Loucy (cell line): Measurements from ENCODE around the gene EDARADD.

Experiments
- H2AFZ ChIP-seq: fragments of 200-600 bp; sonication (generic); 2 replicates; pipeline ENCODE4 v1.6.0; 2016; ENCODE audit warnings: antibody characterized with exemption, mild to moderate bottlenecking, low read length, moderate library complexity
- H3F3A ChIP-seq: fragments of 200-600 bp; 2 replicates; pipeline ENCODE4 v1.6.0; 2016; ENCODE audit warnings: antibody characterized with exemption, low read depth, mild to moderate bottlenecking
- H3K27me3 ChIP-seq: fragments of 200-600 bp; sonication (generic); 2 replicates; pipeline ENCODE4 v1.6.1; 2014; ENCODE audit warnings: low read length, mild to moderate bottlenecking; ENCODE audit not compliant: insufficient read depth, poor library complexity, severe bottlenecking
- H3K36me3 ChIP-seq: fragments of 200-600 bp; sonication (generic); 2 replicates; pipeline ENCODE4 v1.6.1; 2016; ENCODE audit warnings: low read length; ENCODE audit not compliant: insufficient read depth
- H3K4me1 ChIP-seq: fragments of 200-600 bp; sonication (generic); 2 replicates; pipeline ENCODE4 v1.5.1; 2014; ENCODE audit warnings: low read length, mild to moderate bottlenecking; ENCODE audit not compliant: insufficient read depth, poor library complexity, severe bottlenecking
- H3K4me2 ChIP-seq: fragments of 200-600 bp; sonication (generic); 2 replicates; pipeline ENCODE4 v1.6.0; 2014; ENCODE audit warnings: antibody characterized with exemption, low read length, low read depth, mild to moderate bottlenecking; ENCODE audit not compliant: poor library complexity, severe bottlenecking
- H3K4me3 ChIP-seq: fragments of 200-600 bp; sonication (generic); 2 replicates; pipeline ENCODE4 v1.5.1; 2014; ENCODE audit warnings: low read length, mild to moderate bottlenecking, mixed read lengths; ENCODE audit not compliant: poor library complexity, severe bottlenecking
- H3K79me2 ChIP-seq: fragments of 200-600 bp; sonication (generic); 2 replicates; pipeline ENCODE4 v1.6.1; 2014; ENCODE audit warnings: low read length; ENCODE audit not compliant: insufficient read depth
- H3K9ac ChIP-seq: fragments of 200-600 bp; sonication (generic); 2 replicates; pipeline ENCODE4 v1.6.0; 2014; ENCODE audit warnings: mild to moderate bottlenecking, low read depth, low read length, moderate library complexity; ENCODE audit not compliant: poor library complexity, severe bottlenecking
- H3K9me2 ChIP-seq: fragments of 200-600 bp; sonication (generic); replicated peaks from 2 replicates; pipeline ENCODE4 v1.6.1; 2016; ENCODE audit warnings: low read depth, low read length, mixed read lengths
- H3K9me3 ChIP-seq: fragments of 200-600 bp; sonication (generic); 2 replicates; pipeline ENCODE4 v1.6.1; 2014; ENCODE audit warnings: mild to moderate bottlenecking, antibody characterized with exemption, low read length, low read depth; ENCODE audit not compliant: insufficient read depth
- H4K20me1 ChIP-seq: fragments of 200-600 bp; sonication (generic); 2 replicates; pipeline ENCODE4 v1.6.0; 2014; ENCODE audit warnings: antibody characterized with exemption, low read length, mild to moderate bottlenecking; ENCODE audit not compliant: insufficient read depth, poor library complexity, severe bottlenecking
- CTCF ChIP-seq: fragments of 200-600 bp; sonication (generic); conservative IDR thresholded peaks from 2 replicates; pipeline ENCODE4 v1.5.1; 2014; ENCODE audit warnings: mild to moderate bottlenecking, antibody characterized with exemption, low read length
- EZH2phosphoT487 ChIP-seq: fragments of 200-600 bp; IDR thresholded peaks from 2 replicates; pipeline ENCODE4 v1.6.1; 2018; ENCODE audit warnings: antibody characterized with exemption, mild to moderate bottlenecking, moderate library complexity, borderline replicate concordance

Gene EDARADD

GRCh38 chr1:236465959-236466303 lies 71.8 kb downstream of the EDARADD start:
- Histone ChIP-seq H3K27me3 (no peaks in the 10 kb centered on the region), H3K4me2 (peak overlapping the region; percentile 22), H3K36me3 (no peaks in the 10 kb centered on the region), H3K4me1 (no peaks in the 10 kb centered on the region), H4K20me1 (no peaks in the 10 kb centered on the region), H3K9me3 (no peaks in the 10 kb centered on the region), H3K79me2 (no peaks in the 10 kb centered on the region), H3K9ac (no peak overlapping the region), H3F3A (no peaks in the 10 kb centered on the region), H2AFZ (no peak overlapping the region), H3K4me3 (no peak overlapping the region), H3K9me2 (no peaks in the 10 kb centered on the region)
- TF ChIP-seq CTCF, result no peak
- TF ChIP-seq EZH2phosphoT487, result no peak

- Histone ChIP-seq H3K9me2 (no peaks in the 10 kb centered on the region), H3K79me2 (no peaks in the 10 kb centered on the region), H4K20me1 (no peaks in the 10 kb centered on the region), H3K4me3 (no peak overlapping the region), H3K9ac (no peak overlapping the region), H3K36me3 (no peaks in the 10 kb centered on the region), H3K4me2 (no peak overlapping the region), H3K9me3 (no peaks in the 10 kb centered on the region), H2AFZ (no peak overlapping the region), H3K4me1 (no peaks in the 10 kb centered on the region), H3F3A (no peaks in the 10 kb centered on the region), H3K27me3 (no peaks in the 10 kb centered on the region)
- TF ChIP-seq CTCF (no peak), EZH2phosphoT487 (no peak)
Measured at GRCh38 chr1:236467327-236467641, 73.2 kb downstream of the EDARADD start.

GRCh38 chr1:236468625-236469024 lies 74.5 kb downstream of the EDARADD start:
- H3K9me2 ChIP-seq, result no peaks in the 10 kb centered on the region
- no peak for TF ChIP-seq EZH2phosphoT487
- TF ChIP-seq CTCF, result no peak
- no peaks in the 10 kb centered on the region for H3F3A ChIP-seq
- no peak overlapping the region for H3K4me3 ChIP-seq
- no peaks in the 10 kb centered on the region for H4K20me1 ChIP-seq
- no peaks in the 10 kb centered on the region for H3K9me3 ChIP-seq
- H2AFZ ChIP-seq, result no peak overlapping the region
- H3K4me1 ChIP-seq, result no peaks in the 10 kb centered on the region
- no peaks in the 10 kb centered on the region for H3K36me3 ChIP-seq
- H3K79me2 ChIP-seq, result no peaks in the 10 kb centered on the region
- H3K9ac ChIP-seq, result no peak overlapping the region
- no peak overlapping the region for H3K4me2 ChIP-seq
- H3K27me3 ChIP-seq, result no peaks in the 10 kb centered on the region
